Liver (tissue), 9 donors: ENCODE measurements around the gene CCT5. TPM values are rescaled to one million over a fixed set of nuclear protein-coding genes. Genes with fewer than 3 reads are reported as not detected.

Experiments used
- DNase-seq: peaks from one replicate; pipeline ENCODE4 v3.0.0-alpha.2; 2017; ENCODE audit warnings: low spot score
- H3K27ac ChIP-seq, 2 donors: one replicate each; pipeline ENCODE4 v1.7.0; 2013; ENCODE audit warnings: inconsistent platforms in 2 of 2, low read length in 2 of 2, control low read depth in 1 of 2, low read depth in 1 of 2, mild to moderate bottlenecking in 1 of 2
- H3K27me3 ChIP-seq, 4 donors: one replicate each; pipeline versions ENCODE4 v1.6.1 to v1.7.0; 2013; ENCODE audit warnings: low read length in 3 of 4, inconsistent platforms in 1 of 4, mild to moderate bottlenecking in 1 of 4, moderate library complexity in 1 of 4; ENCODE audit not compliant: control insufficient read depth in 4 of 4, insufficient read depth in 4 of 4
- H3K36me3 ChIP-seq, 4 donors: one replicate each; pipeline versions ENCODE4 v1.6.1 to v1.7.0; 2013; ENCODE audit warnings: low read length in 3 of 4, mild to moderate bottlenecking in 3 of 4, low read depth in 1 of 4, moderate library complexity in 1 of 4; ENCODE audit not compliant: control insufficient read depth in 4 of 4, insufficient read depth in 3 of 4
- H3K4me1 ChIP-seq, 4 donors: one replicate each; pipeline versions ENCODE4 v1.6.1 to v1.7.0; 2013; ENCODE audit warnings: low read length in 3 of 4, mild to moderate bottlenecking in 3 of 4, moderate library complexity in 1 of 4; ENCODE audit not compliant: control insufficient read depth in 4 of 4, insufficient read depth in 4 of 4
- H3K4me3 ChIP-seq, 3 donors: one replicate each; pipeline versions ENCODE4 v1.6.1 to v1.7.0; 2013; ENCODE audit warnings: low read length in 3 of 3, control low read depth in 1 of 3, low read depth in 1 of 3, mild to moderate bottlenecking in 1 of 3
- H3K9ac ChIP-seq, 2 donors: one replicate each; pipeline ENCODE4 v1.7.0; 2013; ENCODE audit warnings: low read length in 2 of 2, mild to moderate bottlenecking in 2 of 2, moderate library complexity in 2 of 2, control low read depth in 1 of 2, low read depth in 1 of 2
- H3K9me3 ChIP-seq, 4 donors: one replicate each; pipeline versions ENCODE4 v1.6.1 to v1.7.0; 2013; ENCODE audit warnings: low read length in 3 of 4; ENCODE audit not compliant: control insufficient read depth in 4 of 4
- ATF3 ChIP-seq: IDR thresholded peaks from 2 replicates; pipeline ENCODE4 v1.6.1; 2016; ENCODE audit warnings: antibody characterized with exemption
- EGR1 ChIP-seq, 2 donors: IDR thresholded peaks; 2 replicates each; pipeline ENCODE4 v1.6.1; 2016 to 2018; ENCODE audit warnings: antibody characterized with exemption in 2 of 2, low read depth in 2 of 2
- FOXA1 ChIP-seq: IDR thresholded peaks from 2 replicates; pipeline ENCODE4 v1.6.1; 2016; ENCODE audit warnings: antibody characterized with exemption
- FOXA2 ChIP-seq: IDR thresholded peaks from 2 replicates; pipeline ENCODE4 v1.6.1; 2016; ENCODE audit warnings: antibody characterized with exemption
- HNF4G ChIP-seq: IDR thresholded peaks from 2 replicates; pipeline ENCODE4 v1.6.1; 2016; ENCODE audit warnings: antibody characterized with exemption
- NR2F2 ChIP-seq: IDR thresholded peaks from 2 replicates; pipeline ENCODE4 v1.6.1; 2016; ENCODE audit warnings: antibody characterized with exemption
- RXRA ChIP-seq, 2 donors: IDR thresholded peaks; 2 replicates each; pipeline ENCODE4 v1.6.1; 2017 to 2018; ENCODE audit warnings: antibody characterized with exemption in 2 of 2, mild to moderate bottlenecking in 1 of 2
- SP1 ChIP-seq: IDR thresholded peaks from 2 replicates; pipeline ENCODE4 v1.6.1; 2018; ENCODE audit warnings: antibody characterized with exemption, mild to moderate bottlenecking
- TAF1 ChIP-seq: conservative IDR thresholded peaks from 2 replicates; pipeline ENCODE4 v1.6.1; 2016; ENCODE audit warnings: antibody characterized with exemption, mild to moderate bottlenecking
- YY1 ChIP-seq: IDR thresholded peaks from 2 replicates; pipeline ENCODE4 v1.6.1; 2016; ENCODE audit warnings: antibody characterized with exemption, mild to moderate bottlenecking
- WGBS: extraction: QIAGEN DNeasy Blood & Tissue Kit; methylation state at CpG from one replicate; pipeline ENCODE4 v1.1.7; 2013; 5-methylcytosine and 5-hydroxymethylcytosine counted together
- polyA plus RNA-seq, 2 donors: library from polyadenylated mRNA; stranded (reverse) in 1 of 2; unstranded in 1 of 2; fragments of 200-250 nt in 1 of 2; fragments of >200 nt in 1 of 2; fragmentation: Nextera tagmentation in 1 of 2; extraction: Ambion mirVana in 1 of 2; gene quantifications; one replicate each; pipeline versions ENCODE4 v1.2.1 to v1.2.3, GENCODE V29; 2013 to 2015
- total RNA-seq, 2 donors: library from RNA; depleted of rRNA; stranded (reverse); fragments of >200 nt; gene quantifications; one replicate each; pipeline ENCODE4 v1.2.3, GENCODE V29; 2014
- TF ChIP-seq, protein P1 (sequence below): fragments of 150-350 bp; IDR thresholded peaks from 2 replicates; pipeline ENCODE4 v1.5.1; 2017; ENCODE audit warnings: improper control_type of control experiment, low read depth, low read length; ENCODE audit not compliant: missing input control
- TF ChIP-seq, protein P2 (sequence below): IDR thresholded peaks from 2 replicates; pipeline ENCODE4 v1.6.1; 2016; ENCODE audit warnings: antibody characterized with exemption, mild to moderate bottlenecking
- TF ChIP-seq, protein P3 (sequence below): IDR thresholded peaks from 2 replicates; pipeline ENCODE4 v1.6.1; 2016; ENCODE audit warnings: antibody characterized with exemption
- donor health status: healthy.
- donor health status: healthy.
- donor health status: healthy.
- donor health status: healthy.
- donor health status: healthy.

The CCT5 gene
- total and polyA plus RNA-seq, 4 donors: 68.4 to 157 (median 105) TPM

GRCh38 chr5:10209004-10209403 is 41.1 kb upstream of the CCT5 start:
- H3K4me1 ChIP-seq: no peaks in the 10 kb centered on the region
- WGBS: 95% methylated on average over 1 of the region's 1 CpG
- DNase-seq: no peak
- TF ChIP-seq EGR1 (IDR thresholded peaks at IDR 0.05; ENCODE audit: low read depth in 2 of 2) (no peak), RXRA (IDR thresholded peaks at IDR 0.05) (no peak), FOXA2 (no peak)
- TF ChIP-seq, protein P1, sequence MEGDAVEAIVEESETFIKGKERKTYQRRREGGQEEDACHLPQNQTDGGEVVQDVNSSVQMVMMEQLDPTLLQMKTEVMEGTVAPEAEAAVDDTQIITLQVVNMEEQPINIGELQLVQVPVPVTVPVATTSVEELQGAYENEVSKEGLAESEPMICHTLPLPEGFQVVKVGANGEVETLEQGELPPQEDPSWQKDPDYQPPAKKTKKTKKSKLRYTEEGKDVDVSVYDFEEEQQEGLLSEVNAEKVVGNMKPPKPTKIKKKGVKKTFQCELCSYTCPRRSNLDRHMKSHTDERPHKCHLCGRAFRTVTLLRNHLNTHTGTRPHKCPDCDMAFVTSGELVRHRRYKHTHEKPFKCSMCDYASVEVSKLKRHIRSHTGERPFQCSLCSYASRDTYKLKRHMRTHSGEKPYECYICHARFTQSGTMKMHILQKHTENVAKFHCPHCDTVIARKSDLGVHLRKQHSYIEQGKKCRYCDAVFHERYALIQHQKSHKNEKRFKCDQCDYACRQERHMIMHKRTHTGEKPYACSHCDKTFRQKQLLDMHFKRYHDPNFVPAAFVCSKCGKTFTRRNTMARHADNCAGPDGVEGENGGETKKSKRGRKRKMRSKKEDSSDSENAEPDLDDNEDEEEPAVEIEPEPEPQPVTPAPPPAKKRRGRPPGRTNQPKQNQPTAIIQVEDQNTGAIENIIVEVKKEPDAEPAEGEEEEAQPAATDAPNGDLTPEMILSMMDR: no peak
- H3K36me3 ChIP-seq: no peaks in the 10 kb centered on the region
- H3K9ac ChIP-seq: no peak overlapping the region
- no peak overlapping the region for H3K27ac ChIP-seq
- no peaks in the 10 kb centered on the region for H3K27me3 ChIP-seq
- no peak overlapping the region for H3K4me3 ChIP-seq
- no peaks in the 10 kb centered on the region for H3K9me3 ChIP-seq

DNA sequence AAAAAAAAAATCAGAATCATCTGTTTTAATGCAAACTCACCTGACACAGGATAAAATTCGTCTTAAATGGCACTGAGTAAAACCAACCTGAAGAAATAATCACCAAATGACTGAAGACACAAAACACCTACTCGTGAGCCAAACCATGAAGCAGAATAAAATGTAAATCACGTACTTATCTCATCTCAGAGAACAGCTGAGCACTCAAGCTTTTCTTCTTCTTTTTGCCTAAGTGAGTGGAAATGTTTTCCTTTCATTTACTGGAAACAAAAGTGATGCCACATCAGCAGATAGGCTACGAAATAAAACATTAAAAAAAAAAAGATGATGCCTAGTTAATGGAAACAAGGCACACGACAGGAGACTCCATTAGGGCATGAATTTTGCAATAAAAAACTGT is 36.8 kb upstream of the CCT5 start:
- no peak for TF ChIP-seq TAF1
- TF ChIP-seq RXRA (IDR thresholded peaks at IDR 0.05): no peak
- TF ChIP-seq SP1: no peak
- no peak for TF ChIP-seq HNF4G
- no peak for TF ChIP-seq FOXA2
- TF ChIP-seq, protein P1: no peak
- 91% methylated on average over 5 of the region's 5 CpGs for WGBS

GRCh38 chr5:10214041-10214440 is 36.0 kb upstream of the CCT5 start:
- DNase-seq: no peak
- H3K4me1 ChIP-seq: no peaks in the 10 kb centered on the region
- no peaks in the 10 kb centered on the region for H3K27me3 ChIP-seq
- no peaks in the 10 kb centered on the region for H3K9me3 ChIP-seq
- no peaks in the 10 kb centered on the region for H3K36me3 ChIP-seq
- no peak for TF ChIP-seq YY1
- H3K27ac ChIP-seq: no peak overlapping the region
- H3K9ac ChIP-seq: no peak overlapping the region
- H3K4me3 ChIP-seq: no peak overlapping the region
- 90% methylated on average over 2 of the region's 2 CpGs for WGBS

More for the DNA sequence above, 36.8 kb upstream of the CCT5 start:
- H3K36me3 ChIP-seq: no peaks in the 10 kb centered on the region
- DNase-seq: no peak
- H3K27ac ChIP-seq: no peak overlapping the region
- H3K9me3 ChIP-seq: no peaks in the 10 kb centered on the region
- H3K4me3 ChIP-seq: no peak overlapping the region
- no peaks in the 10 kb centered on the region for H3K4me1 ChIP-seq
- no peak overlapping the region for H3K9ac ChIP-seq
- no peaks in the 10 kb centered on the region for H3K27me3 ChIP-seq

- Histone ChIP-seq H3K27ac (no peak overlapping the region), H3K9me3 (no peaks in the 10 kb centered on the region), H3K27me3 (no peaks in the 10 kb centered on the region), H3K4me3 (no peak overlapping the region), H3K4me1 (no peaks in the 10 kb centered on the region), H3K36me3 (no peaks in the 10 kb centered on the region), H3K9ac (no peak overlapping the region)
- 91% methylated on average over 5 of the region's 5 CpGs for WGBS
- no peak for DNase-seq
- TF ChIP-seq FOXA1: no peak
- no peak for TF ChIP-seq FOXA2
- TF ChIP-seq, protein P2, sequence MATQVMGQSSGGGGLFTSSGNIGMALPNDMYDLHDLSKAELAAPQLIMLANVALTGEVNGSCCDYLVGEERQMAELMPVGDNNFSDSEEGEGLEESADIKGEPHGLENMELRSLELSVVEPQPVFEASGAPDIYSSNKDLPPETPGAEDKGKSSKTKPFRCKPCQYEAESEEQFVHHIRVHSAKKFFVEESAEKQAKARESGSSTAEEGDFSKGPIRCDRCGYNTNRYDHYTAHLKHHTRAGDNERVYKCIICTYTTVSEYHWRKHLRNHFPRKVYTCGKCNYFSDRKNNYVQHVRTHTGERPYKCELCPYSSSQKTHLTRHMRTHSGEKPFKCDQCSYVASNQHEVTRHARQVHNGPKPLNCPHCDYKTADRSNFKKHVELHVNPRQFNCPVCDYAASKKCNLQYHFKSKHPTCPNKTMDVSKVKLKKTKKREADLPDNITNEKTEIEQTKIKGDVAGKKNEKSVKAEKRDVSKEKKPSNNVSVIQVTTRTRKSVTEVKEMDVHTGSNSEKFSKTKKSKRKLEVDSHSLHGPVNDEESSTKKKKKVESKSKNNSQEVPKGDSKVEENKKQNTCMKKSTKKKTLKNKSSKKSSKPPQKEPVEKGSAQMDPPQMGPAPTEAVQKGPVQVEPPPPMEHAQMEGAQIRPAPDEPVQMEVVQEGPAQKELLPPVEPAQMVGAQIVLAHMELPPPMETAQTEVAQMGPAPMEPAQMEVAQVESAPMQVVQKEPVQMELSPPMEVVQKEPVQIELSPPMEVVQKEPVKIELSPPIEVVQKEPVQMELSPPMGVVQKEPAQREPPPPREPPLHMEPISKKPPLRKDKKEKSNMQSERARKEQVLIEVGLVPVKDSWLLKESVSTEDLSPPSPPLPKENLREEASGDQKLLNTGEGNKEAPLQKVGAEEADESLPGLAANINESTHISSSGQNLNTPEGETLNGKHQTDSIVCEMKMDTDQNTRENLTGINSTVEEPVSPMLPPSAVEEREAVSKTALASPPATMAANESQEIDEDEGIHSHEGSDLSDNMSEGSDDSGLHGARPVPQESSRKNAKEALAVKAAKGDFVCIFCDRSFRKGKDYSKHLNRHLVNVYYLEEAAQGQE: no peak
- no peak for TF ChIP-seq ATF3
- TF ChIP-seq NR2F2: no peak
- TF ChIP-seq HNF4G: no peak
- TF ChIP-seq EGR1 (IDR thresholded peaks at IDR 0.05; ENCODE audit: low read depth in 2 of 2): no peak
- TF ChIP-seq TAF1: no peak
- no peak for TF ChIP-seq RXRA (IDR thresholded peaks at IDR 0.05)
- TF ChIP-seq, protein P3, sequence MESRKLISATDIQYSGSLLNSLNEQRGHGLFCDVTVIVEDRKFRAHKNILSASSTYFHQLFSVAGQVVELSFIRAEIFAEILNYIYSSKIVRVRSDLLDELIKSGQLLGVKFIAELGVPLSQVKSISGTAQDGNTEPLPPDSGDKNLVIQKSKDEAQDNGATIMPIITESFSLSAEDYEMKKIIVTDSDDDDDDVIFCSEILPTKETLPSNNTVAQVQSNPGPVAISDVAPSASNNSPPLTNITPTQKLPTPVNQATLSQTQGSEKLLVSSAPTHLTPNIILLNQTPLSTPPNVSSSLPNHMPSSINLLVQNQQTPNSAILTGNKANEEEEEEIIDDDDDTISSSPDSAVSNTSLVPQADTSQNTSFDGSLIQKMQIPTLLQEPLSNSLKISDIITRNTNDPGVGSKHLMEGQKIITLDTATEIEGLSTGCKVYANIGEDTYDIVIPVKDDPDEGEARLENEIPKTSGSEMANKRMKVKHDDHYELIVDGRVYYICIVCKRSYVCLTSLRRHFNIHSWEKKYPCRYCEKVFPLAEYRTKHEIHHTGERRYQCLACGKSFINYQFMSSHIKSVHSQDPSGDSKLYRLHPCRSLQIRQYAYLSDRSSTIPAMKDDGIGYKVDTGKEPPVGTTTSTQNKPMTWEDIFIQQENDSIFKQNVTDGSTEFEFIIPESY: no peak
Observed at GRCh38 chr5:10215366-10215765, 34.7 kb upstream of the CCT5 start.
